AG04449 (cell line): Measurements from ENCODE around the gene CD163L1.

Experiments used
- CTCF ChIA-PET: fragments of 350-600 bp; formaldehyde crosslinking; extraction: SDS; loops from one replicate; lab custom pipeline; 2021; ENCODE audit warnings: antibody characterized with exemption; lab: Yijun Ruan, JAX
- POLR2A ChIA-PET: fragments of 400-600, 350-600 bp; formaldehyde crosslinking; extraction: SDS; loops from one replicate; lab custom pipeline; 2020; ENCODE audit warnings: antibody characterized with exemption, inconsistent platforms; lab: Yijun Ruan, JAX
- DNase-seq: peaks from one replicate; pipeline ENCODE4 v3.0.0-alpha.2; 2010; ENCODE audit warnings: low read depth, low spot score
- H3K4me3 ChIP-seq: 2 replicates; pipeline ENCODE4 v1.5.1; 2011; ENCODE audit warnings: low read depth, mild to moderate bottlenecking, control low read depth, low read length
- TF ChIP-seq, protein P1 (sequence below): IDR thresholded peaks from one replicate; pipeline ENCODE4 v1.5.1; 2011; ENCODE audit warnings: mild to moderate bottlenecking, moderate library complexity, low read length, control low read depth, inconsistent platforms; ENCODE audit not compliant: insufficient read depth; ENCODE audit errors: missing control alignments

Gene CD163L1

DNA sequence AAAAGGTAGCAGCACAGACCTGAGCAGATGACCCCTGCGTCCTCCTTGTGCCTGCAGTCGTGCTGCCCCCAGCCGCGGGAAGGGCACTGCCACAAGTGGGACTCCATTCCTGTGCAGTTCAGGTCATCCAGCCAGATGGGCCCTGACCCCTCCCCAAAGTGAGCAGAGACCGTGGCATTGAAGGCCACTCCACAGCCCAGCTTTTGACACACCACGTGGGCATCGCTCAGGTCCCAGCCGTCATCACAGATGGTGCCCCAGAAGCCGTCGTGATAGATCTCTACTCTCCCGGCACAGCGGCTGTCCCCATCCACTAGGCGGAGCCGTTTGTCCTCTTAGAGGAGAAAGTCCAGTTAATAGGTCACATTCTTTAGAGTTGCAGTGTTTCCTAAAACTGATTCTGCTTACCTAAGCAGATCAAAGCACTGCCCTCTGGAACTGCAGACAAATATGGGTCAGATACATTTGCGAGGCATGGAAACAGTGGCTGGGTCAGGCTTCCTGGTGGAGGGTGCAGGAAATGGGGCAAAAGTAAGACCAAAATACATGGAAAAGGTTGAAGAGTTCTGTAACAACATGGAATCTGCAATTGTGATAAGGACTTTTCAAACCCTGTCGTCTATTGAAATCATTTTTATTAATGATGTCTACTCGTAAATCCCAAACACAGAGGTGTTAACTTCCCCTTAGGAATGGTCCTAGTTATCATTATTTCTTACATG is 69.4 kb downstream of the CD163L1 start:
- TF ChIP-seq, protein P1, sequence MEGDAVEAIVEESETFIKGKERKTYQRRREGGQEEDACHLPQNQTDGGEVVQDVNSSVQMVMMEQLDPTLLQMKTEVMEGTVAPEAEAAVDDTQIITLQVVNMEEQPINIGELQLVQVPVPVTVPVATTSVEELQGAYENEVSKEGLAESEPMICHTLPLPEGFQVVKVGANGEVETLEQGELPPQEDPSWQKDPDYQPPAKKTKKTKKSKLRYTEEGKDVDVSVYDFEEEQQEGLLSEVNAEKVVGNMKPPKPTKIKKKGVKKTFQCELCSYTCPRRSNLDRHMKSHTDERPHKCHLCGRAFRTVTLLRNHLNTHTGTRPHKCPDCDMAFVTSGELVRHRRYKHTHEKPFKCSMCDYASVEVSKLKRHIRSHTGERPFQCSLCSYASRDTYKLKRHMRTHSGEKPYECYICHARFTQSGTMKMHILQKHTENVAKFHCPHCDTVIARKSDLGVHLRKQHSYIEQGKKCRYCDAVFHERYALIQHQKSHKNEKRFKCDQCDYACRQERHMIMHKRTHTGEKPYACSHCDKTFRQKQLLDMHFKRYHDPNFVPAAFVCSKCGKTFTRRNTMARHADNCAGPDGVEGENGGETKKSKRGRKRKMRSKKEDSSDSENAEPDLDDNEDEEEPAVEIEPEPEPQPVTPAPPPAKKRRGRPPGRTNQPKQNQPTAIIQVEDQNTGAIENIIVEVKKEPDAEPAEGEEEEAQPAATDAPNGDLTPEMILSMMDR = peak; percentile 60
- ChIA-PET POLR2A (no interaction called here), CTCF (interaction anchor here (2.2 kb wide), 1 partner anchor 86 kb away, joined by 19 read pairs; no protein-coding TSS in a partner anchor)
- no peak for DNase-seq
- no peak overlapping the region for H3K4me3 ChIP-seq

DNA sequence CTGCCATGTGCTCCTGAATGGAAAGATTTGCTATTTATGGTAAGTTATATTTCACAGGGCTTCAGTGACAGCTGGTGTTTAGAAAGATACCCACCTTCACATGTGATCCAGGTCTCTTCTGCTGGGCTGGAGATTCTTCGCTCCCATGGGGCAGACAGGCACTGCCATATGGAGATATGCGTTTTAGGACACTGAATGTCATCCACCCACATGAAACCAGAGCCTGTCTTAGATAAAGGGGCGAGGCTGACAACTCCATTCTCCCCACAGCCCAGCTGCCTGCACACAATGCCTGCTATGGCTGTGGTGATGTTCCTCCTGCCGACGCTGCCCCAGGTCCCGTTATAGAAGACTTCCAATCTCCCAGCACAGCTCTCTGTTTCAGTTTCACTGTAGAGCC is 70.7 kb downstream of the CD163L1 start:
- ChIA-PET CTCF (interaction anchor here (0.9 to 2.2 kb wide), 3 partner anchors 87 to 215 kb away, joined by 4 to 19 read pairs (median 5); no protein-coding TSS in a partner anchor), POLR2A (no interaction called here)
- DNase-seq = no peak
- TF ChIP-seq, protein P1 = no peak
- H3K4me3 ChIP-seq = no peak overlapping the region

GRCh38 chr12:7369274-7369729 is 74.7 kb downstream of the CD163L1 start:
- ChIA-PET CTCF (no interaction called here), POLR2A (no interaction called here)
- no peak for DNase-seq
- TF ChIP-seq, protein P1 = no peak
- H3K4me3 ChIP-seq = no peak overlapping the region

- ChIA-PET CTCF (no interaction called here), POLR2A (no interaction called here)
- H3K4me3 ChIP-seq = no peak overlapping the region
- DNase-seq = no peak
- TF ChIP-seq, protein P1 = no peak
Observed at GRCh38 chr12:7362734-7363133, 81.2 kb downstream of the CD163L1 start.

DNA sequence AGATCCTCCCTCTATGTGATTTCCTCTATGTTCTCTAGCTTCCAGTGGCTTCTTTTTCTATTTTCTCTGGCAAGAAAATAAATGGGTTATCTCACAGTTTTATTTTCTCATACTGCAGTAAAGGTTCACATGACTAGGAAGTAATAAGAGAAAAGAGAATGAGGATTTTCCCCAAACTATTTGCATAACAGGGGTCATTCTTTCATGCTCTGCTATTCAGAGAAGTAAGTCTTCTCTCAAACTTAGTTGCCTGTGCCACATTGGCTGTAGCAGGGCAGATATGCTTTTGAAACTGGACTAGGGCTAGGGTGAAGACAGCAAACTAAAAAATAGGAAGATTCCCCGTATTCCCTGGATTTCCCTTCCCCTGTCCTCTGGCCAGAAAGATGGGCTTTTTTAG is 82.7 kb downstream of the CD163L1 start:
- DNase-seq = no peak
- ChIA-PET CTCF (no interaction called here), POLR2A (no interaction called here)
- no peak overlapping the region for H3K4me3 ChIP-seq
- TF ChIP-seq, protein P1 = no peak

- TF ChIP-seq, protein P1 = no peak
- ChIA-PET POLR2A (no interaction called here), CTCF (no interaction called here)
- H3K4me3 ChIP-seq = no peak overlapping the region
- DNase-seq = no peak
Observed at GRCh38 chr12:7354529-7354928, 89.4 kb downstream of the CD163L1 start.
